Gastroesophageal sphincter (tissue), 4 donors: ENCODE data around the gene KIRREL1. TPM values are rescaled to one million over a fixed set of nuclear protein-coding genes. Genes with fewer than 3 reads are reported as not detected.
A peak's percentile ranks its signal among the peaks of the same experiment; 100 is the strongest.

Experiments
- ATAC-seq: fragments of 150-250 bp; one replicate; pipeline ENCODE4 v1.9.1; 2016; ENCODE audit warnings: mild to moderate bottlenecking, moderate library complexity
- H3K27ac ChIP-seq, 4 donors: fragments of 200-600 bp; sonication (generic) in 3 of 4; 1 replicate in 3 of 4; 2 replicates in 1 of 4; pipeline ENCODE4 v1.5.1; 2016 to 2019
- H3K27me3 ChIP-seq: fragments of 200-600 bp; sonication (generic); one replicate; pipeline ENCODE4 v1.5.1; 2019
- H3K36me3 ChIP-seq, 2 donors: fragments of 200-600 bp; sonication (generic); one replicate each; pipeline ENCODE4 v1.5.1; 2019; ENCODE audit warnings: control low read depth in 1 of 2
- H3K4me1 ChIP-seq, 3 donors: fragments of 200-600 bp; sonication (generic); 1 replicate in 2 of 3; 2 replicates in 1 of 3; pipeline ENCODE4 v1.5.1; 2016 to 2019; ENCODE audit warnings: control low read depth in 2 of 3
- H3K4me3 ChIP-seq, 2 donors: fragments of 200-600 bp; sonication (generic); one replicate each; pipeline ENCODE4 v1.5.1; 2019; ENCODE audit warnings: mild to moderate bottlenecking in 1 of 2, moderate library complexity in 1 of 2
- H3K9me3 ChIP-seq, 3 donors: fragments of 200-600 bp; sonication (generic); one replicate each; pipeline ENCODE4 v1.5.1; 2017 to 2019; ENCODE audit warnings: control low read depth in 2 of 3
- CTCF ChIP-seq, 4 experiments: fragments of 200-600 bp in 2 of 4; fragments of 450-650 bp in 2 of 4; sonication (generic) in 1 of 4; IDR thresholded peaks; one replicate each; pipeline ENCODE4 v1.5.1; 2017 to 2019; ENCODE audit warnings: antibody characterized with exemption in 4 of 4, mild to moderate bottlenecking in 2 of 4, moderate library complexity in 2 of 4
- EP300 ChIP-seq: sonication (generic); formaldehyde crosslinking; IDR thresholded peaks from one replicate; pipeline ENCODE4 v1.6.1; 2017; ENCODE audit warnings: antibody characterized with exemption, mild to moderate bottlenecking
- POLR2A ChIP-seq, 2 donors: fragments of 450-650 bp; IDR thresholded peaks; one replicate each; pipeline ENCODE4 v1.6.1; 2017; ENCODE audit warnings: antibody characterized with exemption in 2 of 2, mild to moderate bottlenecking in 2 of 2, moderate library complexity in 1 of 2
- POLR2AphosphoS5 ChIP-seq: sonication (generic); formaldehyde crosslinking; IDR thresholded peaks from one replicate; pipeline ENCODE4 v1.6.1; 2017; ENCODE audit warnings: antibody characterized with exemption
- WGBS, 2 donors: methylation state at CpG; one replicate each; pipeline ENCODE4 v1.1.5; 2018; ENCODE audit warnings: low coverage in 1 of 2; 5-methylcytosine and 5-hydroxymethylcytosine counted together
- total RNA-seq, 4 donors: library from RNA; depleted of rRNA; stranded (reverse); fragments of >200 nt; gene quantifications; one replicate each; pipeline ENCODE4 v1.1.0, GENCODE V29; 2016

KIRREL1 gene
- total RNA-seq, 4 donors from 2014 or later, result 43.1 to 73.1 (median 48.1) TPM

GRCh38 chr1:158043232-158043631, 49.8 kb downstream of the KIRREL1 start:
- Histone ChIP-seq H3K27me3 (no peaks in the 10 kb centered on the region), H3K9me3 (no peaks in the 10 kb centered on the region), H3K4me3 (no peak overlapping the region), H3K27ac (no peak overlapping the region), H3K36me3 (no peaks in the 10 kb centered on the region), H3K4me1 (peaks cover 0 to 76% (median 21%) of the 10 kb centered on the region in 3 donors)
- no peak for ATAC-seq
- TF ChIP-seq CTCF (IDR thresholded peaks at IDR 0.05) (no peak), POLR2AphosphoS5 (no peak), EP300 (no peak), POLR2A (IDR thresholded peaks at IDR 0.05) (no peak)
- WGBS, 2 donors, result 39% methylated on average over 3 of the region's 5 CpGs; no CpG with 5 or more reads in 1 of the 2 donors

GRCh38 chr1:158045639-158046038, 52.2 kb downstream of the KIRREL1 start:
- H3K9me3 ChIP-seq, result no peaks in the 10 kb centered on the region
- H3K4me1 ChIP-seq, result peaks cover 0 to 86% (median 24%) of the 10 kb centered on the region in 3 donors
- WGBS, 2 donors, result 0 to 13% methylated on average over 1 to 2 of the region's 2 CpGs
- no peak overlapping the region for H3K4me3 ChIP-seq
- no peak overlapping the region for H3K27ac ChIP-seq
- no peaks in the 10 kb centered on the region for H3K27me3 ChIP-seq
- no peaks in the 10 kb centered on the region for H3K36me3 ChIP-seq
- TF ChIP-seq POLR2AphosphoS5 (no peak), POLR2A (IDR thresholded peaks at IDR 0.05) (no peak), CTCF (IDR thresholded peaks at IDR 0.05) (no peak), EP300 (no peak)
- peak; percentile 54 for ATAC-seq

GRCh38 chr1:158046715-158047510, 53.5 kb downstream of the KIRREL1 start:
- WGBS, 2 donors, result 58 to 70% methylated on average over 3 to 4 of the region's 4 CpGs
- H3K27me3 ChIP-seq, result no peaks in the 10 kb centered on the region
- H3K4me3 ChIP-seq, result no peak overlapping the region
- H3K36me3 ChIP-seq, result no peaks in the 10 kb centered on the region
- H3K9me3 ChIP-seq, result no peaks in the 10 kb centered on the region
- TF ChIP-seq POLR2A (IDR thresholded peaks at IDR 0.05) (no peak), POLR2AphosphoS5 (no peak), EP300 (no peak), CTCF (IDR thresholded peaks at IDR 0.05) (no peak)
- H3K4me1 ChIP-seq, result peaks cover 0 to 79% (median 24%) of the 10 kb centered on the region in 3 donors
- ATAC-seq, result no peak
- H3K27ac ChIP-seq, result no peak overlapping the region

- ATAC-seq, result no peak
- Histone ChIP-seq H3K36me3 (no peaks in the 10 kb centered on the region), H3K4me1 (peaks cover 0 to 71% (median 24%) of the 10 kb centered on the region in 3 donors), H3K4me3 (no peak overlapping the region), H3K9me3 (no peaks in the 10 kb centered on the region), H3K27me3 (no peaks in the 10 kb centered on the region), H3K27ac (no peak overlapping the region)
- no peak for TF ChIP-seq POLR2A (IDR thresholded peaks at IDR 0.05)
- WGBS, 2 donors, result 51 to 55% methylated on average over 7 to 8 of the region's 8 CpGs
Measured at GRCh38 chr1:158048371-158049067, 55.1 kb downstream of the KIRREL1 start.

GRCh38 chr1:158049853-158050252, 56.4 kb downstream of the KIRREL1 start:
- Histone ChIP-seq H3K27me3 (no peaks in the 10 kb centered on the region), H3K27ac (no peak overlapping the region), H3K36me3 (no peaks in the 10 kb centered on the region), H3K4me1 (peaks cover 0 to 65% (median 24%) of the 10 kb centered on the region in 3 donors), H3K9me3 (no peaks in the 10 kb centered on the region), H3K4me3 (no peak overlapping the region)
- ATAC-seq, result no peak
- no peak for TF ChIP-seq POLR2AphosphoS5
- no peak for TF ChIP-seq CTCF (IDR thresholded peaks at IDR 0.05)
- no peak for TF ChIP-seq POLR2A (IDR thresholded peaks at IDR 0.05)
- TF ChIP-seq EP300, result no peak
- WGBS, 2 donors, result 56 to 57% methylated on average over 3 to 4 of the region's 5 CpGs
